ENCODE data around the gene VPS37C. TPM values are rescaled to one million over a fixed set of nuclear protein-coding genes. Genes with fewer than 3 reads are reported as not detected.
"Not testable (repeated sequence)": the region's sequence is repeated elsewhere in the genome, so short reads cannot be mapped to it uniquely, and the experiment has no call there.

VPS37C gene
- total RNA-seq, 1 donor = 15.5 TPM

- DNase-seq (ENCODE audit: low read depth) = no peak
- TF ChIP-seq CTCF (IDR thresholded peaks at IDR 0.05; ENCODE audit: insufficient read depth, low read depth, low read length) = no peak
- H3K4me3 ChIP-seq (ENCODE audit: low read depth, low read length) = no peak overlapping the region
Observed at GRCh38 chr11:61186504-61186903, 25.3 kb upstream of the VPS37C start.

- no peak for TF ChIP-seq CTCF (IDR thresholded peaks at IDR 0.05; ENCODE audit: insufficient read depth, low read depth, low read length)
- no peak overlapping the region for H3K4me3 ChIP-seq (ENCODE audit: low read depth, low read length)
- no peak for DNase-seq (ENCODE audit: low read depth)
Observed at GRCh38 chr11:61183645-61184044, 22.4 kb upstream of the VPS37C start.

GRCh38 chr11:61181489-61181888, 20.3 kb upstream of the VPS37C start:
- DNase-seq (ENCODE audit: low read depth) = no peak
- no peak for TF ChIP-seq CTCF (IDR thresholded peaks at IDR 0.05; ENCODE audit: insufficient read depth, low read depth, low read length)
- H3K4me3 ChIP-seq (ENCODE audit: low read depth, low read length) = no peak overlapping the region

- DNase-seq (ENCODE audit: low read depth); H3K4me3 ChIP-seq (ENCODE audit: low read depth, low read length): not testable (repeated sequence)
Observed at GRCh38 chr11:61180205-61180604, 19.0 kb upstream of the VPS37C start.

- no peak for DNase-seq (ENCODE audit: low read depth)
- H3K4me3 ChIP-seq (ENCODE audit: low read depth, low read length) = no peak overlapping the region
- no peak for TF ChIP-seq CTCF (IDR thresholded peaks at IDR 0.05; ENCODE audit: insufficient read depth, low read depth, low read length)
Observed at GRCh38 chr11:61176446-61176845, 15.2 kb upstream of the VPS37C start.

GRCh38 chr11:61174949-61175348, 13.7 kb upstream of the VPS37C start:
- H3K4me3 ChIP-seq (ENCODE audit: low read depth, low read length) = no peak overlapping the region
- no peak for TF ChIP-seq CTCF (IDR thresholded peaks at IDR 0.05; ENCODE audit: insufficient read depth, low read depth, low read length)
- no peak for DNase-seq (ENCODE audit: low read depth)

- TF ChIP-seq CTCF (IDR thresholded peaks at IDR 0.05; ENCODE audit: insufficient read depth, low read depth, low read length) = no peak
- no peak for DNase-seq (ENCODE audit: low read depth)
- H3K4me3 ChIP-seq (ENCODE audit: low read depth, low read length) = no peak overlapping the region
Observed at GRCh38 chr11:61174273-61174672, 13.0 kb upstream of the VPS37C start.
